ENCODE measurements around the gene ZNF362.

GRCh38 chr1:33287317-33287716, 31.0 kb downstream of the ZNF362 start:
- no peak for TF ChIP-seq YY1 (IDR thresholded peaks at IDR 0.05; ENCODE audit: low read depth)
- TF ChIP-seq RAD21 (IDR thresholded peaks at IDR 0.05; ENCODE audit: low read depth): no peak
- no peak for TF ChIP-seq CREB1 (IDR thresholded peaks at IDR 0.05; ENCODE audit: low read depth)
- no peak for TF ChIP-seq FOXM1 (IDR thresholded peaks at IDR 0.05; ENCODE audit: borderline replicate concordance, low read depth)
- no peak for TF ChIP-seq TCF12 (IDR thresholded peaks at IDR 0.05; ENCODE audit: low read depth)
- TF ChIP-seq CEBPB (IDR thresholded peaks at IDR 0.05): no peak
- TF ChIP-seq EGR1 (IDR thresholded peaks at IDR 0.05): no peak
- TF ChIP-seq EP300 (IDR thresholded peaks at IDR 0.05; ENCODE audit: borderline replicate concordance): no peak
- no peak for TF ChIP-seq TEAD4 (IDR thresholded peaks at IDR 0.05)
- TF ChIP-seq, protein P1, sequence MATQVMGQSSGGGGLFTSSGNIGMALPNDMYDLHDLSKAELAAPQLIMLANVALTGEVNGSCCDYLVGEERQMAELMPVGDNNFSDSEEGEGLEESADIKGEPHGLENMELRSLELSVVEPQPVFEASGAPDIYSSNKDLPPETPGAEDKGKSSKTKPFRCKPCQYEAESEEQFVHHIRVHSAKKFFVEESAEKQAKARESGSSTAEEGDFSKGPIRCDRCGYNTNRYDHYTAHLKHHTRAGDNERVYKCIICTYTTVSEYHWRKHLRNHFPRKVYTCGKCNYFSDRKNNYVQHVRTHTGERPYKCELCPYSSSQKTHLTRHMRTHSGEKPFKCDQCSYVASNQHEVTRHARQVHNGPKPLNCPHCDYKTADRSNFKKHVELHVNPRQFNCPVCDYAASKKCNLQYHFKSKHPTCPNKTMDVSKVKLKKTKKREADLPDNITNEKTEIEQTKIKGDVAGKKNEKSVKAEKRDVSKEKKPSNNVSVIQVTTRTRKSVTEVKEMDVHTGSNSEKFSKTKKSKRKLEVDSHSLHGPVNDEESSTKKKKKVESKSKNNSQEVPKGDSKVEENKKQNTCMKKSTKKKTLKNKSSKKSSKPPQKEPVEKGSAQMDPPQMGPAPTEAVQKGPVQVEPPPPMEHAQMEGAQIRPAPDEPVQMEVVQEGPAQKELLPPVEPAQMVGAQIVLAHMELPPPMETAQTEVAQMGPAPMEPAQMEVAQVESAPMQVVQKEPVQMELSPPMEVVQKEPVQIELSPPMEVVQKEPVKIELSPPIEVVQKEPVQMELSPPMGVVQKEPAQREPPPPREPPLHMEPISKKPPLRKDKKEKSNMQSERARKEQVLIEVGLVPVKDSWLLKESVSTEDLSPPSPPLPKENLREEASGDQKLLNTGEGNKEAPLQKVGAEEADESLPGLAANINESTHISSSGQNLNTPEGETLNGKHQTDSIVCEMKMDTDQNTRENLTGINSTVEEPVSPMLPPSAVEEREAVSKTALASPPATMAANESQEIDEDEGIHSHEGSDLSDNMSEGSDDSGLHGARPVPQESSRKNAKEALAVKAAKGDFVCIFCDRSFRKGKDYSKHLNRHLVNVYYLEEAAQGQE (IDR thresholded peaks at IDR 0.05; ENCODE audit: low read depth): no peak
- TF ChIP-seq USF1 (IDR thresholded peaks at IDR 0.05): no peak
- no peak for TF ChIP-seq TAF1 (IDR thresholded peaks at IDR 0.05; ENCODE audit: low read depth)

All from Ishikawa (cell line).